ENCODE data around the gene ZNF768. TPM values are rescaled to one million over a fixed set of nuclear protein-coding genes. Genes with fewer than 3 reads are reported as not detected.
A peak's percentile ranks its signal among the peaks of the same experiment; 100 is the strongest.
"Not testable (repeated sequence)": the region's sequence is repeated elsewhere in the genome, so short reads cannot be mapped to it uniquely, and the experiment has no call there.

ZNF768 gene
- total RNA-seq, 2 experiments from 2014 or later: 38.3 to 63.7 TPM

GRCh38 chr16:30543067-30543466, 16.7 kb upstream of the ZNF768 start:
- Histone ChIP-seq H3K4me3 (ENCODE audit: low read depth, low read length, poor library complexity, severe bottlenecking) (no peak overlapping the region), H4K20me1 (ENCODE audit: insufficient read depth, low read length) (no peaks in the 10 kb centered on the region), H3K4me1 (ENCODE audit: insufficient read depth, low read length, poor library complexity, severe bottlenecking) (peaks cover 11% of the 10 kb centered on the region), H3K9me2 (ENCODE audit: insufficient read depth, low read length) (no peaks in the 10 kb centered on the region), H3K27ac (ENCODE audit: low read depth, low read length, poor library complexity, severe bottlenecking) (no peak overlapping the region), H2AFZ (ENCODE audit: low read length) (no peak overlapping the region), H3K36me3 (ENCODE audit: insufficient read depth, low read length) (no peaks in the 10 kb centered on the region), H3K9me3 (ENCODE audit: low read length) (no peaks in the 10 kb centered on the region), H3K4me2 (ENCODE audit: low read length) (no peak overlapping the region), H3K79me2 (ENCODE audit: insufficient read depth, low read depth, low read length) (no peaks in the 10 kb centered on the region)
- ChIA-PET CTCF (ENCODE audit: unreplicated experiment) (no interaction called here), POLR2A (interaction anchor here (0.5 kb wide), 1 partner anchor 511 kb away, joined by 4 read pairs; no protein-coding TSS in a partner anchor)
- intact Hi-C loops (cut with micrococcal nuclease; ENCODE audit: unreplicated experiment): no loop called here
- DNase-seq (ENCODE audit: low spot score): no peak
- BruUV-seq (replicated peaks): no TSS peak
- TF ChIP-seq CTCF (conservative IDR thresholded peaks at IDR 0.05; ENCODE audit: low read length) (no peak), EZH2phosphoT487 (IDR thresholded peaks at IDR 0.05; ENCODE audit: borderline replicate concordance, low read depth, low read length) (no peak)

- Histone ChIP-seq H3K4me1 (ENCODE audit: insufficient read depth, low read length, poor library complexity, severe bottlenecking) (peaks cover 13% of the 10 kb centered on the region), H4K20me1 (ENCODE audit: insufficient read depth, low read length) (no peaks in the 10 kb centered on the region), H3K79me2 (ENCODE audit: insufficient read depth, low read depth, low read length) (peaks cover 1% of the 10 kb centered on the region; the same call in 1 of the 2 replicates), H2AFZ (ENCODE audit: low read length) (no peak overlapping the region), H3K4me2 (ENCODE audit: low read length) (no peak overlapping the region), H3K36me3 (ENCODE audit: insufficient read depth, low read length) (no peaks in the 10 kb centered on the region), H3K9me2 (ENCODE audit: insufficient read depth, low read length) (no peaks in the 10 kb centered on the region), H3K4me3 (ENCODE audit: low read depth, low read length, poor library complexity, severe bottlenecking) (no peak overlapping the region), H3K9me3 (ENCODE audit: low read length) (no peaks in the 10 kb centered on the region), H3K27ac (ENCODE audit: low read depth, low read length, poor library complexity, severe bottlenecking) (no peak overlapping the region)
- DNase-seq (ENCODE audit: low spot score): no peak
- TF ChIP-seq EZH2phosphoT487 (IDR thresholded peaks at IDR 0.05; ENCODE audit: borderline replicate concordance, low read depth, low read length): no peak
- TF ChIP-seq CTCF (conservative IDR thresholded peaks at IDR 0.05; ENCODE audit: low read length): no peak
- no TSS peak for BruUV-seq (replicated peaks)
- intact Hi-C loops (cut with micrococcal nuclease; ENCODE audit: unreplicated experiment): no loop called here
- ChIA-PET POLR2A (interaction anchor here (0.6 to 1.2 kb wide), 2 partner anchors 57 to 110 kb away, joined by 3 read pairs; no protein-coding TSS in a partner anchor), CTCF (ENCODE audit: unreplicated experiment) (no interaction called here)
Observed at GRCh38 chr16:30541502-30542329, 15.3 kb upstream of the ZNF768 start.

GRCh38 chr16:30540916-30541464, 14.6 kb upstream of the ZNF768 start:
- intact Hi-C loops (cut with micrococcal nuclease; ENCODE audit: unreplicated experiment); H3K9me2 ChIP-seq (ENCODE audit: insufficient read depth, low read length); H3K79me2 ChIP-seq (ENCODE audit: insufficient read depth, low read depth, low read length); CTCF ChIA-PET (ENCODE audit: unreplicated experiment); DNase-seq (ENCODE audit: low spot score); H2AFZ ChIP-seq (ENCODE audit: low read length); H4K20me1 ChIP-seq (ENCODE audit: insufficient read depth, low read length); H3K27ac ChIP-seq (ENCODE audit: low read depth, low read length, poor library complexity, severe bottlenecking); H3K4me3 ChIP-seq (ENCODE audit: low read depth, low read length, poor library complexity, severe bottlenecking); H3K9me3 ChIP-seq (ENCODE audit: low read length); H3K4me2 ChIP-seq (ENCODE audit: low read length); H3K36me3 ChIP-seq (ENCODE audit: insufficient read depth, low read length); BruUV-seq (replicated peaks): not testable (repeated sequence)
- POLR2A ChIA-PET: interaction anchor here (1.2 kb wide), 1 partner anchor 109 kb away, joined by 3 read pairs; no protein-coding TSS in a partner anchor
- peaks cover 20% of the 10 kb centered on the region for H3K4me1 ChIP-seq (ENCODE audit: insufficient read depth, low read length, poor library complexity, severe bottlenecking)

- H3K27ac ChIP-seq (ENCODE audit: low read depth, low read length, poor library complexity, severe bottlenecking); H3K9me2 ChIP-seq (ENCODE audit: insufficient read depth, low read length); H3K36me3 ChIP-seq (ENCODE audit: insufficient read depth, low read length); H4K20me1 ChIP-seq (ENCODE audit: insufficient read depth, low read length); H3K9me3 ChIP-seq (ENCODE audit: low read length); intact Hi-C loops (cut with micrococcal nuclease; ENCODE audit: unreplicated experiment); H2AFZ ChIP-seq (ENCODE audit: low read length); H3K4me3 ChIP-seq (ENCODE audit: low read depth, low read length, poor library complexity, severe bottlenecking); DNase-seq (ENCODE audit: low spot score); CTCF ChIA-PET (ENCODE audit: unreplicated experiment); BruUV-seq (replicated peaks): not testable (repeated sequence)
- POLR2A ChIA-PET: interaction anchor here (0.7 kb wide), 1 partner anchor 31 kb away, joined by 5 read pairs; no protein-coding TSS in a partner anchor
- Histone ChIP-seq H3K4me2 (ENCODE audit: low read length) (peak overlapping the region; percentile 30; the same call in 1 of the 2 replicates), H3K79me2 (ENCODE audit: insufficient read depth, low read depth, low read length) (peaks cover 18% of the 10 kb centered on the region; the same call in 1 of the 2 replicates), H3K4me1 (ENCODE audit: insufficient read depth, low read length, poor library complexity, severe bottlenecking) (peaks cover 30% of the 10 kb centered on the region)
Observed at GRCh38 chr16:30539986-30540526, 13.7 kb upstream of the ZNF768 start.

Measured in OCI-LY7 (cell line).